Mesenchymal stem cell (in vitro differentiated cells and primary cell): ENCODE measurements around the gene FBXL13.
"Not testable (repeated sequence)": the region's sequence is repeated elsewhere in the genome, so short reads cannot be mapped to it uniquely, and the experiment has no call there.

ENCODE experiments used
- DNase-seq: peaks from one replicate; pipeline ENCODE4 v3.0.0-alpha.2; 2013
- H2AFZ ChIP-seq: one replicate; pipeline ENCODE4 v1.6.1; 2013; ENCODE audit warnings: low read depth, mild to moderate bottlenecking, control low read depth, inconsistent platforms, low read length, moderate library complexity
- H2AK5ac ChIP-seq: 2 replicates; pipeline ENCODE4 v1.6.1; 2013; ENCODE audit warnings: low read length, moderate library complexity, mild to moderate bottlenecking, inconsistent platforms; ENCODE audit not compliant: severe bottlenecking
- H2BK120ac ChIP-seq: one replicate; pipeline ENCODE4 v1.6.1; 2013; ENCODE audit warnings: low read depth, mild to moderate bottlenecking, inconsistent platforms, low read length, moderate library complexity
- H2BK12ac ChIP-seq, 2 experiments: one replicate each; pipeline ENCODE4 v1.6.1; 2013; ENCODE audit warnings: inconsistent platforms in 2 of 2, low read length in 2 of 2, mild to moderate bottlenecking in 2 of 2, moderate library complexity in 2 of 2, control low read depth in 1 of 2
- H2BK15ac ChIP-seq: one replicate; pipeline ENCODE4 v1.6.1; 2013; ENCODE audit warnings: mild to moderate bottlenecking, low read depth, inconsistent platforms; ENCODE audit not compliant: poor library complexity, severe bottlenecking
- H2BK5ac ChIP-seq: 2 replicates; pipeline ENCODE4 v1.6.1; 2013; ENCODE audit warnings: low read depth, mild to moderate bottlenecking, low read length, control low read depth, inconsistent platforms; ENCODE audit not compliant: poor library complexity, severe bottlenecking
- H3K14ac ChIP-seq, 2 experiments: one replicate each; pipeline ENCODE4 v1.6.1; 2013; ENCODE audit warnings: inconsistent platforms in 2 of 2, low read length in 2 of 2, control low read depth in 1 of 2, mild to moderate bottlenecking in 1 of 2, moderate library complexity in 1 of 2
- H3K18ac ChIP-seq, 2 experiments: one replicate each; pipeline ENCODE4 v1.6.1; 2013; ENCODE audit warnings: inconsistent platforms in 2 of 2, low read length in 2 of 2, control low read depth in 1 of 2, low read depth in 1 of 2, mild to moderate bottlenecking in 1 of 2
- H3K23ac ChIP-seq, 2 experiments: one replicate each; pipeline ENCODE4 v1.6.1; 2013; ENCODE audit warnings: inconsistent platforms in 2 of 2, low read length in 2 of 2, mild to moderate bottlenecking in 2 of 2, moderate library complexity in 2 of 2, control low read depth in 1 of 2
- H3K27ac ChIP-seq: 2 replicates; pipeline ENCODE4 v1.5.1; 2013; ENCODE audit warnings: mild to moderate bottlenecking, moderate library complexity, low read length, control low read depth, inconsistent platforms; ENCODE audit not compliant: poor library complexity, severe bottlenecking
- H3K27me3 ChIP-seq, 2 experiments: 2 replicates each; pipeline versions ENCODE4 v1.6.1 to v1.7.0; 2013; ENCODE audit warnings: low read length in 2 of 2, mild to moderate bottlenecking in 2 of 2, moderate library complexity in 2 of 2, control low read depth in 1 of 2, inconsistent platforms in 1 of 2; ENCODE audit not compliant: control insufficient read depth in 1 of 2, insufficient read depth in 1 of 2
- H3K36me3 ChIP-seq, 2 experiments: 2 replicates each; pipeline versions ENCODE4 v1.6.1 to v1.7.0; 2013; ENCODE audit warnings: low read length in 2 of 2, control low read depth in 1 of 2, inconsistent platforms in 1 of 2, low read depth in 1 of 2, mild to moderate bottlenecking in 1 of 2; ENCODE audit not compliant: insufficient read depth in 2 of 2, control insufficient read depth in 1 of 2
- H3K4ac ChIP-seq, 2 experiments: one replicate each; pipeline ENCODE4 v1.6.1; 2013; ENCODE audit warnings: inconsistent platforms in 2 of 2, low read length in 2 of 2, mild to moderate bottlenecking in 2 of 2, moderate library complexity in 2 of 2, control low read depth in 1 of 2, low read depth in 1 of 2
- H3K4me1 ChIP-seq: 2 replicates; pipeline ENCODE4 v1.6.1; 2013; ENCODE audit warnings: low read depth, low read length, control low read depth; ENCODE audit not compliant: control insufficient read depth, insufficient read depth
- H3K4me2 ChIP-seq: 2 replicates; pipeline ENCODE4 v1.6.1; 2013; ENCODE audit warnings: low read length, mild to moderate bottlenecking, inconsistent platforms; ENCODE audit not compliant: poor library complexity, severe bottlenecking
- H3K4me3 ChIP-seq, 2 experiments: 2 replicates each; pipeline versions ENCODE4 v1.5.1 to v1.7.0; 2013; ENCODE audit warnings: low read length in 2 of 2, mild to moderate bottlenecking in 2 of 2, control low read depth in 1 of 2, low read depth in 1 of 2; ENCODE audit not compliant: insufficient read depth in 1 of 2
- H3K79me1 ChIP-seq: replicated peaks from 2 replicates; pipeline ENCODE4 v1.6.1; 2013; ENCODE audit warnings: mild to moderate bottlenecking, control low read depth, low read length, inconsistent platforms; ENCODE audit not compliant: poor library complexity, severe bottlenecking
- H3K9ac ChIP-seq: 2 replicates; pipeline ENCODE4 v1.7.0; 2013; ENCODE audit warnings: mild to moderate bottlenecking, low read length, moderate library complexity
- H3K9me3 ChIP-seq: 2 replicates; pipeline ENCODE4 v1.7.0; 2013; ENCODE audit warnings: mild to moderate bottlenecking, low read length; ENCODE audit not compliant: control insufficient read depth
- H4K8ac ChIP-seq: one replicate; pipeline ENCODE4 v1.6.1; 2013; ENCODE audit warnings: inconsistent platforms, mild to moderate bottlenecking, low read length, moderate library complexity
- H4K91ac ChIP-seq: one replicate; pipeline ENCODE4 v1.6.1; 2013; ENCODE audit warnings: mild to moderate bottlenecking, low read length, inconsistent platforms
- WGBS: methylation state at CpG from one replicate; pipeline ENCODE4 v1.1.7; 2013; ENCODE audit warnings: mixed read lengths; 5-methylcytosine and 5-hydroxymethylcytosine counted together

Gene FBXL13

GRCh38 chr7:103018295-103018694 is 56.3 kb downstream of the FBXL13 start:
- not testable (repeated sequence) for H3K79me1 ChIP-seq, H3K4ac ChIP-seq, H2AFZ ChIP-seq, H3K4me3 ChIP-seq, H3K27ac ChIP-seq, H3K9me3 ChIP-seq, H4K8ac ChIP-seq, H2BK120ac ChIP-seq, H2BK12ac ChIP-seq, H3K18ac ChIP-seq, H3K9ac ChIP-seq, H3K4me2 ChIP-seq, H4K91ac ChIP-seq, H3K23ac ChIP-seq, DNase-seq, H2BK15ac ChIP-seq, H2AK5ac ChIP-seq, H3K14ac ChIP-seq, H2BK5ac ChIP-seq, H3K27me3 ChIP-seq, H3K4me1 ChIP-seq, H3K36me3 ChIP-seq
- WGBS, result 95% methylated on average over 3 of the region's 3 CpGs

GRCh38 chr7:103011650-103012049 is 62.9 kb downstream of the FBXL13 start:
- no peak overlapping the region for H3K4me3 ChIP-seq
- H3K14ac ChIP-seq, result no peak overlapping the region
- no peak overlapping the region for H3K23ac ChIP-seq
- 56% methylated on average over 2 of the region's 3 CpGs for WGBS
- no peak overlapping the region for H3K4ac ChIP-seq
- H3K27ac ChIP-seq, result no peak overlapping the region
- H4K91ac ChIP-seq, result no peak overlapping the region
- no peak overlapping the region for H2BK5ac ChIP-seq
- H3K9me3 ChIP-seq, result no peaks in the 10 kb centered on the region
- peak; percentile 45 for DNase-seq
- H3K18ac ChIP-seq, result no peak overlapping the region
- H3K4me2 ChIP-seq, result no peak overlapping the region
- H3K79me1 ChIP-seq, result no peaks in the 10 kb centered on the region
- no peaks in the 10 kb centered on the region for H3K36me3 ChIP-seq
- no peaks in the 10 kb centered on the region for H3K4me1 ChIP-seq
- H2BK12ac ChIP-seq, result no peak overlapping the region
- H4K8ac ChIP-seq, result no peak overlapping the region
- H2BK15ac ChIP-seq, result no peak overlapping the region
- no peaks in the 10 kb centered on the region for H3K27me3 ChIP-seq
- no peak overlapping the region for H2AK5ac ChIP-seq
- H3K9ac ChIP-seq, result peak overlapping the region; percentile 12
- no peak overlapping the region for H2AFZ ChIP-seq
- no peak overlapping the region for H2BK120ac ChIP-seq

- Histone ChIP-seq H3K14ac (no peak overlapping the region), H3K79me1 (no peaks in the 10 kb centered on the region), H3K36me3 (no peaks in the 10 kb centered on the region), H3K27me3 (no peaks in the 10 kb centered on the region), H2BK120ac (no peak overlapping the region), H2BK15ac (no peak overlapping the region), H3K27ac (no peak overlapping the region), H4K91ac (no peak overlapping the region), H3K4me1 (no peaks in the 10 kb centered on the region), H2BK5ac (no peak overlapping the region), H2BK12ac (no peak overlapping the region), H3K9ac (no peak overlapping the region), H3K4ac (no peak overlapping the region), H2AK5ac (no peak overlapping the region), H2AFZ (no peak overlapping the region), H4K8ac (no peak overlapping the region), H3K4me3 (no peak overlapping the region), H3K4me2 (no peak overlapping the region), H3K18ac (no peak overlapping the region), H3K9me3 (peaks cover 3% of the 10 kb centered on the region), H3K23ac (no peak overlapping the region)
- WGBS, result 94% methylated on average over 1 of the region's 1 CpG
- DNase-seq, result no peak
Observed at GRCh38 chr7:103010211-103010610, 64.4 kb downstream of the FBXL13 start.

DNA sequence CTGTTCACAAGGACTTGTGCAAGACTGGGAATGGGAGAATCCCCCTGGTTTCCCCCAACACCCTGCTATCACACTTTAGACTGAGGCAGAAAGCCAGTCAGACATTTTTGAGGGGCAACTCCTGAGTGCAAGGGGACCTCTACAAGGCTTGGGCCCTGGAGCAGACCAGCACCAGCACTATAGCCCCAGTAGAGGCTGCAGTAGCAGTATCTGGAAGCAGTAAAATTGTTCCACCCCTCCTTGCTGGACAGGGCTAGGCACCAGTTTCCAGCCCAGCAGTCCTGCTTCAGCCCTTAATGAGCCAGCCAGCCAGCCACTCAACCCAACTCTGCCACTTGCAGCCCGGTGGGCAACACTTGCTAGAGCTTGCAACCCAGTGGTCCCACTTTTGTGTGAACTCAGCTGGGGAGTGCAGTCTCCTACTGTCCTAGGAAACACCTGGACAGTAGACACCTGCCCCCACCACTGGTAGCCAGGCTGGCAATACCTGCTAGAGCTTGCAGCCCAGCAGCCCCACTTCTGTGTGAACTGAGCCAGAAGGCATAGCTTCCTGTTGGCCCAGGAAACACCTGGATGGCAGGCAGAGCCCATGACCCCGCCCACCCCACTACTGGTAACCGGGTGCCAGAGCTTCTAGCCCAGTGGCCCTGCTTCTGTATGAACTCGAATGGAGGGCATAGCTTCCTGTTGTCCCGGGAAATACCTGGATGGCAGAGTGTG is 65.0 kb downstream of the FBXL13 start:
- H3K27me3 ChIP-seq, result no peaks in the 10 kb centered on the region
- no peak overlapping the region for H4K8ac ChIP-seq
- no peaks in the 10 kb centered on the region for H3K79me1 ChIP-seq
- H3K9me3 ChIP-seq, result peaks cover 5% of the 10 kb centered on the region
- H2BK5ac ChIP-seq, result no peak overlapping the region
- no peak overlapping the region for H2AK5ac ChIP-seq
- no peak overlapping the region for H2BK15ac ChIP-seq
- H3K4ac ChIP-seq, result no peak overlapping the region
- H2BK120ac ChIP-seq, result no peak overlapping the region
- DNase-seq, result no peak
- no peak overlapping the region for H3K4me2 ChIP-seq
- WGBS, result 82% methylated on average over 5 of the region's 5 CpGs
- no peak overlapping the region for H2BK12ac ChIP-seq
- H3K9ac ChIP-seq, result no peak overlapping the region
- H3K18ac ChIP-seq, result no peak overlapping the region
- no peak overlapping the region for H4K91ac ChIP-seq
- H3K4me1 ChIP-seq, result no peaks in the 10 kb centered on the region
- no peaks in the 10 kb centered on the region for H3K36me3 ChIP-seq
- no peak overlapping the region for H3K23ac ChIP-seq
- no peak overlapping the region for H2AFZ ChIP-seq
- no peak overlapping the region for H3K27ac ChIP-seq
- no peak overlapping the region for H3K4me3 ChIP-seq
- H3K14ac ChIP-seq, result no peak overlapping the region
